ENCODE data around the gene ACSBG1.
"Not testable (repeated sequence)": the region's sequence is repeated elsewhere in the genome, so short reads cannot be mapped to it uniquely, and the experiment has no call there.

The ACSBG1 gene

DNA sequence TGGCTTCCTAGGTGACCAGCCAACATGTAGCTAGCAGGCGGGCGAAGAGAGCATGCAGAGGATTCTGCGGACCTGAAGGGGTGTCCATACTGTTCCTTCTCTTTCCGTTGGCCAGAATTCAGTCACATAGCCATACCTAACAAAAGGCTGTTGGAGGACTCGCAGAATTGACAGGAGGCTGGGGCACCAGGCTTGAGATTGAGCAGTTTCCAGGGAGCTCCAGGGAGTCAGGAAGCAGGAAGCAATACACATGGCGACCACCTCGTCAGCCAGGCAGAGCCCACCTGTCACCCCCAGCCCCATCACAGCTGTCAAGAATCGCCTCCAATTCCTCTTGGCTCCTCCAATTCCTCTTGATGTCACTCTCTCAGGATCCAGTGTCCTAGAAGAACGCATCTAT, 16.8 kb upstream of the ACSBG1 start:
- no peak overlapping the region for H3K4me3 ChIP-seq (ENCODE audit: low read length)
- TF ChIP-seq, protein P1, sequence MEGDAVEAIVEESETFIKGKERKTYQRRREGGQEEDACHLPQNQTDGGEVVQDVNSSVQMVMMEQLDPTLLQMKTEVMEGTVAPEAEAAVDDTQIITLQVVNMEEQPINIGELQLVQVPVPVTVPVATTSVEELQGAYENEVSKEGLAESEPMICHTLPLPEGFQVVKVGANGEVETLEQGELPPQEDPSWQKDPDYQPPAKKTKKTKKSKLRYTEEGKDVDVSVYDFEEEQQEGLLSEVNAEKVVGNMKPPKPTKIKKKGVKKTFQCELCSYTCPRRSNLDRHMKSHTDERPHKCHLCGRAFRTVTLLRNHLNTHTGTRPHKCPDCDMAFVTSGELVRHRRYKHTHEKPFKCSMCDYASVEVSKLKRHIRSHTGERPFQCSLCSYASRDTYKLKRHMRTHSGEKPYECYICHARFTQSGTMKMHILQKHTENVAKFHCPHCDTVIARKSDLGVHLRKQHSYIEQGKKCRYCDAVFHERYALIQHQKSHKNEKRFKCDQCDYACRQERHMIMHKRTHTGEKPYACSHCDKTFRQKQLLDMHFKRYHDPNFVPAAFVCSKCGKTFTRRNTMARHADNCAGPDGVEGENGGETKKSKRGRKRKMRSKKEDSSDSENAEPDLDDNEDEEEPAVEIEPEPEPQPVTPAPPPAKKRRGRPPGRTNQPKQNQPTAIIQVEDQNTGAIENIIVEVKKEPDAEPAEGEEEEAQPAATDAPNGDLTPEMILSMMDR (conservative IDR thresholded peaks at IDR 0.05; ENCODE audit: low read depth, low read length), result no peak
- no peak for DNase-seq (ENCODE audit: low read depth)

DNA sequence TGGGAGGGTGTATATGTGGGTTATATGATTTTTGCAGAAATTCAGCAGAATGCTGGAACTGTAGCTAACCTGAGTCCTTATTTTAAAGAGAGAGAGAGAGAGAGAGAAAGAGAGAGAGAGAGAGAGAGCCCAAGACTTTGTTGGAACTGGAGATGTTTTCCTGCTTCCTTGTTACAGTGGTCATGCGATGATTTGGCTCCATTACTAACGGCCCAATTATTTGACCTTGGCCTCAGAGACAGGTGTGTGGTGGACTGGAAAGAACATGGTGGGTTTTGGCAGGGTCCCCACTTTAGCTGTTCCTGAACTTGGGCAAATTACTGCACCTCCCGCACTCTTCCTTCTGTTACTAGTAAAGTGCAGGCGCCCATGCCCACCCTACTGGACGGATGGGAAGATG, 14.8 kb upstream of the ACSBG1 start:
- TF ChIP-seq, protein P1 (conservative IDR thresholded peaks at IDR 0.05; ENCODE audit: low read depth, low read length), result no peak
- DNase-seq (ENCODE audit: low read depth), result no peak
- no peak overlapping the region for H3K4me3 ChIP-seq (ENCODE audit: low read length)

DNA sequence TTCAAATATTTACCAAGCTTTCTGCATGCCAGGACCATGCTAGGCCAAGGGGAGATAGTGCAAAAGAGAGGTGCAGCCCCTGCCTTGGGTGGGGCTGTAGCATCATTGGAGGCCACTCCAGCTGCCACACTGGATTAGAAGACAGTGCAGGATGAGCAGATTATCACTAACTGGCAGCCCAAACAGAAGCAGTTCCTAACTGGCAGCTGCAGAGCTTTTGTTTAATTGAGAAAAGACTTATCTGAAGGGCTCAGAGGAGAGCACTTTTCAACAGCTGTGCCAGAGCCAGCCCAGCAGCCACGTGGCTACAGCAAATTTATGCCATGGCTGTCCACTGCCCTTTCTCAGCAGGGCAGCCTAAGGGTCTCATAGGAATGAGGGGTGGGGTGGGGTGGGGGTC, 13.5 kb upstream of the ACSBG1 start:
- DNase-seq (ENCODE audit: low read depth), result no peak
- TF ChIP-seq, protein P1 (conservative IDR thresholded peaks at IDR 0.05; ENCODE audit: low read depth, low read length), result no peak
- H3K4me3 ChIP-seq (ENCODE audit: low read length), result no peak overlapping the region

DNA sequence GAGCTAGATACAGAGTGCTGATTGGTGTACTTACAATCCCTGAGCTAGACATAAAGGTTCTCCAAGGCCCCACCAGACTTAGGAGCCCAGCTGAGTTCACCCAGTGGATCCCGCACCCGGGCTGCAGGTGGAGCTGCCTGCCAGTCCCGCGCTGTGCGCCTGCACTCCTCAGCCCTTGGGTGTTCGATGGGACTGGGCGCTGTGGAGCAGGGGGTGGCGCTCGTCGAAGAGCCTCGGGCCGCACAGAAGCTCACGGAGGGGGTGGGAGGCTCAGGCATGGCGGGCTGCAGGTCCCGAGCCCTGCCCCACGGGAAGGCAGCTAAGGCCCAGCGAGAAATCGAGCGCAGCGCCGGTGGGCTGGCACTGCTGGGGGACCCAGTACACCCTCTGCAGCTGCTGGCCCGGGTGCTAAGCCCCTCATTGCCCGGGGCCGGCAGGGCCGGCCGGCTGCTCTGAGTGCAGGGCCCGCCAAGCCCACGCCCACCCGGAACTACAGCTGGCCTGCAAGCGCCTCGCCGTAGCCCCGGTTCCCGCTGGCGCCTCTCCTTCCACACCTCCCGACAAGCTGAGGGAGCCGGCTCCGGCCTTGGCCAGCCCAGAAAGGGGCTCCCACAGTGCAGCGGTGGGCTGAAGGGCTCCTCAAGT, 11.7 kb upstream of the ACSBG1 start:
- not testable (repeated sequence) for H3K4me3 ChIP-seq (ENCODE audit: low read length); DNase-seq (ENCODE audit: low read depth)

DNA sequence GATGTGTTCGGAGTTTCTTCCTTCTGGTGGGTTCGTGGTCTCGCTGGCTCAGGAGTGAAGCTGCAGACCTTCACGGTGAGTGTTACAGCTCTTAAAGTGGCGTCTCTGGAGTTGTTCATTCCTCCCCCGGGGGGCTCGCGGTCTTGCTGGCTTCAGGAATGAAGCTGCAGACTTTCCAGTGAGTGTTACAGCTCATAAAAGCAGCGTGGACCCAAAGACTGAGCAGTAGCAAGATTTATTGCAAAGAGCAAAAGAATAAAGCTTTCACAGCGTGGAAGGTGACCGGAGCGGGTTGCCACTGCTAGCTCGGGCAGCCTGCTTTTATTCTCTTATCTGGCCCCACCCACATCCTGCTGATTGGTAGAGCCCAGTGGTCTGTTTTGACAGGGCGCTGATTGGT, 11.0 kb upstream of the ACSBG1 start:
- not testable (repeated sequence) for DNase-seq (ENCODE audit: low read depth); H3K4me3 ChIP-seq (ENCODE audit: low read length)

DNA sequence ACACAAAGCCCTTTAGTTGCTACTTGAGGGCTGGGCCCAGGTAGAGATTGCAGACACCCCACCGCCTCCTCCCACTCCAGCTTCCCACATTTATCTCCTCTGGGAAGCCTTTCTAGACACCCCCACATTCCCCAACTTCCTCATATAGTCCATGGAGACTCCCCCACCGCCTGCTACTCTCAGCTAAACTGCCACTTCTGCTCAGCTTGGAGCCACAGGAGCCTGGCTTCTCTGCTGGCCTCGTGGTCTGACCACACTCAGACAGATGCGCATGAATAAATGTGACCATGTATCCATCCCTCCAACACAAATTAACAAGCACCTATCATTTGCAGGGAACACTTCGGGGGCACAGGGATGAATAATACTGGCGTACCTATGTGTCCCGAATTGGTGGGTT, 10.5 kb upstream of the ACSBG1 start:
- TF ChIP-seq, protein P1 (conservative IDR thresholded peaks at IDR 0.05; ENCODE audit: low read depth, low read length), result no peak
- DNase-seq (ENCODE audit: low read depth), result no peak
- H3K4me3 ChIP-seq (ENCODE audit: low read length), result no peak overlapping the region

DNA sequence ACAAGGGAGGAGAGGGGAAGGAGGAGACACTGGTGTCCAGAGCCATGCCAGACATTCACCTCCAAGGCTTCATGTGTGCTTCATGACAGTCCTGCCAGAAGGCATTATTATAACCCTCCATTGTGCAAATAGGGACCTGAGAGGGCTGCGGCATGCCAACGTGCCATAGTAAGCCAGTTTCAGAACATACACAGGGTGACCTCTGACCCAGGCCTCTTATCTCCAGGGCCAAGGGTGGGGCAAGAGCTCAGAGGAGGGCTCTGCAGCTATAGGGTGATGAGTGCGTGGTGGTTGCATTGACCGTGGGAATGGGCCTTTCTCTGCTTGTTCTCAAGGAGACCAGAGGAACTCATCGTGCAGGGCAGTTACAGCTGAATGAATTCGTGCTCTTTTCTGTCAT, 9.7 kb upstream of the ACSBG1 start:
- no peak for DNase-seq (ENCODE audit: low read depth)
- H3K4me3 ChIP-seq (ENCODE audit: low read length), result no peak overlapping the region
- TF ChIP-seq, protein P1 (conservative IDR thresholded peaks at IDR 0.05; ENCODE audit: low read depth, low read length), result no peak

DNA sequence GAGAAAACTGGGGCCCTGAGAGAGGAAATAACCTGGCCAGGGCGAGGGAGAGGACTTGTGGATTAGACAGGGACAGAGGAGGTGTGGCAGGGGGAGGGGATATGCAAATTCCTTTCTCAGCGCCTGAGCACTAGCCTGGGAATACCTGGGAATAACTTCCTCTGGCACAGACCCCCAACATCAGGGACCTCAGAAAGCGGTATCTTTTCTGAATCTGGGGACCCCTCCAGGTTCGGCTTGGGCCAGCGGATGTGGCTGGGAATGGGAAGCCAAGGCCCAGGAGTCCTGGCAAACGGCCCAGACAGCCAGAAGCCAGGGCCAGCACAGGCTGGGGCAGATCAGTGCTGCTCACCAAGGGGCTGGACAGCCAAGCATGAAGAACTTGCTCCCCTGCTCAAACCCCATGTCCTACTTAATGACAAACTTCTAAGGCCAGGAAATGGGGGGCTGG, 9.2 kb upstream of the ACSBG1 start:
- no peak for DNase-seq (ENCODE audit: low read depth)
- no peak overlapping the region for H3K4me3 ChIP-seq (ENCODE audit: low read length)
- TF ChIP-seq, protein P1 (conservative IDR thresholded peaks at IDR 0.05; ENCODE audit: low read depth, low read length), result no peak

All from retinal pigment epithelial cell (primary cell).